CD4-positive, alpha-beta T cell treated with Interleukin-21 for 1 hour (primary cell): ENCODE results near the gene ANK3.

Source experiments
- DNase-seq: peaks from one replicate; pipeline ENCODE4 v3.0.0-alpha.2; 2020

ANK3 gene

DNA sequence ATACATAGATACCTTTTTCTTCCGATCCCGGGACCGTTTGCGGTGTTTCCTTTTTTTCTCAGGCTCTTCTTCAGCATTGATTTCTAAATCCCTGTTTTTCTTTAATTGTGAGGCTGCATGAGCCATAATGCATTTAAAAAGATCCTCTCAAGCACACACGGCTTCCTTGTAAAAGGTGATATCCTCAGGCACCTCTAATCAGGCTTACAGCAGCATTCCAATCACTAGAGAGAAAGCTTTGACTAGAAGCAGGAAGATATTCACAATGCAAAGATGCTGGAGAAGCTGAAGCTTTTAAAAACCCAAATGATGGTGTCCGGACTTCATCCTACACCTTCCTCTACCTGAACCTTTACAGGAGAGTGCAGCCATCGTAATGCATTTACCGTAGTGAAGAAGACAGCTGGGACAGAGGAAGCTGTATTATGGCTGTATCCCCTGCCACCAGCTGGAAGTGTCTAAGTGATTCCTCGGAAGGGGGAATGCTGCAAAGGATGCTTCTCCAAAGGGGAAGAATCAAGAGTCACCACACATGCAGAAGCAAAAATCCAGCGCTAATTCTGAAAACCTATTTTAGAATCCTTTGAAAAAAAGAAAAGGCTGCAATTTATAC, at the start of gene ANK3:
ANK3 (minus strand) TSS at position 463 of the 613 bp plus-strand sequence; CDS start at position 126, 337 bp downstream.
- no peak for DNase-seq

DNA sequence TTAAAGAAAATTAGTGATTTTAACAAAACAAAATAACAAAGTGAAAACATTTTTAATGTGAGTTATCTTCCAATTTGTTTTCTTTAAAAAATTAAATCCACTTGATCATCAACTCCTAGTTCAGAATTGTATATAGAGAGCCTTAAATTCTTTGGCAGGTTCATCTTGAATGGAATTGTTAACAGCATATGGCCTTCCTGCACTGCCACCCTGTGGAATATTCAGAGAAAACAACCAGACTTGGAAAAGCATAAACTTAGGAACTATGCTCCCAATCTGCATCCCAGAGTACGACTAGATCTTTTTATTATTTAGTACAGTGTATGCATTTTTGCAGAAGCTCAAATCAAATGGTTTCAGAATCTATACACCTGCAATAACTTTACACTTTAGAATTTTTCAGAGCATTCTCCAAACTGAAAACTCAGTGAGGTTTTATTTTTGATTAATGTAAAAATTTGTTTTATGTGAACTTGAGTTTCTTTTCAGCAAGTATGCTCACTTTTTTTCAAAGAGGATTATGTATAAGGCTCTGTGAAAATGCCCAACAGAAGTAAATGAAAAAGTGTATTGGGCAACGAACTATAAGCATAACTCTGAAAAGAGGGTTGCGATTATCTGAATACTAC, 44.9 kb upstream of the ANK3 start:
- DNase-seq: peak; percentile 6

DNA sequence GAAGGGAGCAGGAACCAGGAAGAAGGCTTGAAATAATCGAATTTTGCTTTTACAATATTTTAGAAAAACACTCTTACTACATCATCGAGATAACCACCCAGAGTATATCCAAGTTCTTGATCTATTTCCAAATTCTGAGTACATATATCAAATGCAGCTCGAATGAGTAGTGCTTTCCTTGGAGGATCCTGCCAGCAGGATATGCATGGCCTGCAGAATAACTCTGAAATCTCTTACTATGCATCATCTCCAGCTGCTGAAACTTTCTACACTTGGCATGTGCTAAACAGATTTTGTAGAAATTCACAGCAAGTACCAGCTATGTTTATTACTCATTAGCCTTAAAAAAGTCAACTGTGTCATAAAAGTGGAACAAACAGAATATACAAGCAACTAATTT, 44.0 kb upstream of the ANK3 start:
- DNase-seq: no peak

DNA sequence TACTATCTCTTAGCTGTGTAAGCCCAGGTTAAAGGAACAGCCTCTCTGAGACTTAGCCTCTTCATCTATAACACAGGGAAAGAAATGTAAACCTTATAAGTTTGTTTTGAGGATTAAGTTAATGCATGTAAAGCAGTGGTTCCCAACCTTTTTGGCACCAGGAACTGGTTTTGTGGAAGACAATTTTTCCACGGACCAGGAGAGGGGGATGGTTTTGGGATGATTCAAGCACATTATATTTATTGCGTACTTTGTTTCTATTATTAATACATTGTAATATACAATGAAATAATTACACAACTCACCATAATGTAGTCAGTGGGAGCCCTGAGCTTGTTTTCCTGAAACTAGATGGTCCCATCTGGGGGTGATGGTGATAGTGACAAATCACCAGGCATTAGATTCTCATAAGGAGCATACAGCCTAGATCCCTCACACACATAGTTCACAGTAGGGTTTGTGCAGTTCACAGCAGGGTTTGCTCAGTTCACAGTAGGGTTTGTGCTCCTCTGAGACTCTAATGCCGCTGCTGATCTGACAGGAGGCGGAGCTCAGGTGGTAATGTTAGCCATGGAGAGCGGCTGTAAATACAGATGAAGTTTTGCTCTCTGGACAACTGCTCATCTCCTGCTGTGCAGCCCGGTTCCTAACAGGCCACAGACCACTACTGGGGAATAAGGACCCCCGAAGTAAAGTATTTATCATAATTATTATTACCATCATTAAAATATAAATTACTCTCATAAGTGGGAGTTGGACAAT, 41.3 kb upstream of the ANK3 start:
- DNase-seq: no peak

DNA sequence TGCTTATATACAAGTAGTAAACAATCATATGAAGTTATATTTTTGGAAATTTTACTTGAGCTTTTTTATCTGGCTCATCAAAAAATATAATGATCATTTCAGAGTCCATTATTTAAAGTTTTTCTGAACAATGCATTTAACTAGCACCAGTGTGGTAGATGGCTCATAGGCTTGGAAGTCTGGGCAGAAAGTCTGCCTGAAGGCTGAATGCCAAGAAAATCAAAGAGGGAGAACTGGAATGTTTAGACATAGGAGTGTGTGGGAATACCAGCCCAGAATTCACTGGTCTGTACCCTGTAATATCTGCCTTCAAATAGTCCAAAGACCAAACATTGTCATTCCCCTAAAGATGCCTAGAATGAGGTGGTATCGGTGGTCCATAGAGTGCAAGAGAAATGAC, 40.3 kb upstream of the ANK3 start:
- DNase-seq: no peak

DNA sequence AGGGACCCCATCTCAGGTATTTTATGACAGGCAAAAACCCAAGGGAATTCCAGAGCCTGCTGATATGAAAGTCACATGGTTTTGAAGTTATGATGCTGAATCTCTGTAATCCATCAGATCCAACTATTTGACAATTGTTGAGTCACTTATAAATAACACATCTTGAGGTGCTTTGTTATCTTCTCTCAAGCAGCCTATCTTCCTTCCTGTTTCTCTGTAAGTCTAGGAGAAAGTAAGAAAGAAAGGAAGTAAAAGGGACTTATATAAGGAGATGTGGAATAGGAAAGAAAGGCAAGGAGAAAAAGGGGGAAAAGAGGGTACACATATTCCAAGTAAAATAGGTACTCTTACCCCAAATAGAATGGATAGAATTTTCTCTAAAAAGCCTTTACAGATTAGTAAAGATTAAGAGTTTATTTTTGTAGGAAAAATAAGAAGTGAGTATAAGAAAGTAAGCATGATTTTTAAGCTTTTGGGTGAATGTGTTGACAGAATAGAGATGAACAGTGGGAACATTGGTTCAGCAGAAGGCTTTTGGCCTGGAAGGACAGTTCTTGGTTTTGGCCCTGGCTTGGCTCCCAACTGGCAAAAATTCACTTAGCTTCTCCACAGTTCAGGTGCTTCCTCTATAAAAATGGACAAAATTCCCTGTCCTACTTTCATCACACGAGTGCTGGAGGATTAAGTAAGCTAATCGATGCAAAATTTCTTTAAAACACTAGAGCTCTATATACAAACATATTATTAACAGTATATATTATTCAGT, 39.6 kb upstream of the ANK3 start:
- DNase-seq: no peak

DNA sequence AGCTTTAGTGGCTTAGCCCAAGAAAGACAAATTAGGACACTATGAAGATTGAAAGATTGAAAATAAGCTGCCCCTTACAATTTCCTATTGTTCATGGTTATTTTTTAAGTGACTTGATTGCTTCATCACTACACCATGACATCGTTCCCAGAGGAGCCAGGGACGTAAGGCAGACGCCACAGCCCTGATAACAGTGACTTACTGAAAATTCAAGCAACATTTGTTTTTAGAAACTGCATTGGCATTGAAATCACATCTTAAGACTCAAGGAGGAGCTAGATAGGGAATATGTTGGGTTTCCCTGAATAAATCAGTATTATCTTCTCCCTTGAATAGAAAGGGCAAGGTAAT, 38.7 kb upstream of the ANK3 start:
- no peak for DNase-seq

DNA sequence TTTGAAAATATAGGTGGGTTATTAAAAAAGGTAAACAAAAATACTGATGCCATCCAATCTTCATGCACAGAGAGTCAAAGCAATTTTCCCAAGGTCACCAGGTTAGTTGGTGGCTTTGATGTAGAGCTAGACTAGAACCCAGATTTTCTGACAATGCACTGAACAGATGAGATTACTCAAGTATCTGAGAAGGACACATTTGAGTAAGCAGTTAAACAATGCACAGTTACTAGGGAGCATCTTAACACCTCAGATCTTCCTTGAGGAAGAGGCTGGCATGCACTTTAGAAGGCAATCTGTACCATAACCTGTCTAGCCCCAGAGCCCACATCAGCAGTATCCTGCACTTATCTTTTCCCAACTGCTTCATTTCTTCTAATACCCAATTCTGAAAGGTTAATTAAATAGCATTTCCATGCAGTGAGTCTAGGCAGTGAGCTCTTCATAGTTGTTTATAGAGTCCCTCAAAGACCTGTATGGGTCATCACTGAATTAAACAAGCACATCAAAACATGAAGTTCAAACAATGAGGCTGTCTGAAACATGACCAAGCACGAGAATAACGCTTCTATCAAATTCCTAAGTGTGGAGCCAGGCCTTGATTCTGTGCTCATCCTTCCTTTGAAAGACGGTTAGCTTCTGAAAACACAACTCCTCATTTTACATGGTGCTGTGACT, 38.2 kb upstream of the ANK3 start:
- no peak for DNase-seq

DNA sequence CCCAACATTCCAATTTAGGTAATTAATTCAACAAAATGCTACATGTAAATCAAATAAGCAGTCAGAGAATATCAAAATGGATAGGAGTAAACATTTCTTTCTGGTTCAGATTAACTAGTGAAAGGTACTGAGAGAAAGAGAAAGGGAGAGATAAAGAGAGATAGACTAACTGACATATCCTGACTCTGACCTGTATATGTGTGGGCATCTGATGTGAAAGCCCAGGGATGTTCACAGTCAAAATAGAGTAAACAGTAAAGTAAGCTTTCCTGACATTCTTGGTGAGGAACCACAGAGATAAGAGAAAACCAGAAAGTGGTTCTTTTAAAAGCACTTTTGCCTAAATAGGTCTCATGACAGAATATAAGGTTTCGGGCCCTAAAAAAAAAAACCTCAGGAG, 37.5 kb upstream of the ANK3 start:
- DNase-seq: no peak

DNA sequence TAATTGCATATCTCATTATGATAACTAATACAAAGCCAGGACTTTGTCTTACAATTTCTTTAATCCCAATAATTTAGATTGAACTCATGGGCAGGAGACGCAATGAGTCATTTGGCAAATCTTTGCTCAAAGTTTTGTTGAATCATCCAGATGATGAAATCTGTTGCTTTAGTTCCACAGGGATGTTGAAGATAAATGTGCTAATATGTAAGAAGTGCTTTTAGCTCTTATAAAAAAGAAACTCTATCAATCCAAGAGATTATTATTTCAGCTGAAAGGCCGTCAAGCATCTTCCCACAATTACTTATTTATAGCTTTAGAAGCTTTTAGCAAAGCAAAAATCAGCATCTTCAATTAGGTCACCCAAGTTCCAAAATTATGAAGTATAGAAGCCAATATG, 36.8 kb upstream of the ANK3 start:
- DNase-seq: no peak

DNA sequence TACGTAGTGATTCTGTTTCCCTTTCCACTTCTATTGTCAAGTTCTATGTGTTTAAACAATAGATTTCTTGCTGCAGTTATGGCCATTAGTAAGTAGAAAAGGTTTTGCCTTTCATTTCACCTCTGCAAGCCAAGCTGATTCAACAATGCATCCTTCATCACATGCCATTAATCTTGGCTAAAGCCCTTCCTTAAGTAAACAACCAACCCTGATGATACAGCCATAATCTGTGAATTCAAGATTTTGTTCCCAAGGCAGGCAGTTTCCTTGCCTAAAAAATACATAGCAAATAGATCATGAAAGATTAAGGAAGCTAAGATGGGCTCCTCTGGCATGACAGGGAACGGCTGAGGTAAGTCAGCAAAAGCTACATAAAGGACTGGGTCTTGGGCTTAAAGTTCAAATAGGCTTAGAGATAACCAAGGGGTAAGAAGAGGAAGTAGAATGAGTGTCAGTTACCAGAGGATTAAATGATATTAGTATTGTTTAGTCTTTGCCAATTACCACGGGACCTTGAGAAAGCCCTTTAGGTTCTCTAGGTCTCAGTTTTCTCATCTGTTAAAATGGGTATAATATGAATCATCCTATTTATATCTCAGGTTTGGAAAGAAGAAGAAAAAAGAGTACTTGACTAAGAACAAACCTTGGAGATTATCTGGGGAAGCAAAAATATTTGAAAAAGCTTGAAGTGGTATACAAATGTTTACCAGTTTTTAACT, 35.9 kb upstream of the ANK3 start:
- DNase-seq: no peak

DNA sequence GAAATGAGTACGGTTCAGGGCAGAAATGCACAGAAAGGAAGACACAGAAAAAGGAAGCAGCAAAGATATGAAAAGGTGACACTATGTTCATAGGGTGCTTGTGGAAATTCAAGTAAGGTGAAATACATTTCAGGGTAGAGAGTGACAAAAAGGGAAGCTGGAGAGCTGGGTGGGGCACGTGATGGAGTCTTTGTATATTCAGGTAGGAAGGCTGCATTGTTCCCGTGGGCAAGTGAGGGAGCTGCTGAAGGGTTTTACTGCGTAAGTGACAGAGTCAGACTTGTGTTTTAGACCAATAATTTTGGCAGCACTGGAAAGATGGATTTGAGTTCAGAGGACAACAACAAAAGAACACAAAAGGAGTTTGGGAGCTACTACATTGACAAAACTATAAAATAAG, 35.3 kb upstream of the ANK3 start:
- no peak for DNase-seq

DNA sequence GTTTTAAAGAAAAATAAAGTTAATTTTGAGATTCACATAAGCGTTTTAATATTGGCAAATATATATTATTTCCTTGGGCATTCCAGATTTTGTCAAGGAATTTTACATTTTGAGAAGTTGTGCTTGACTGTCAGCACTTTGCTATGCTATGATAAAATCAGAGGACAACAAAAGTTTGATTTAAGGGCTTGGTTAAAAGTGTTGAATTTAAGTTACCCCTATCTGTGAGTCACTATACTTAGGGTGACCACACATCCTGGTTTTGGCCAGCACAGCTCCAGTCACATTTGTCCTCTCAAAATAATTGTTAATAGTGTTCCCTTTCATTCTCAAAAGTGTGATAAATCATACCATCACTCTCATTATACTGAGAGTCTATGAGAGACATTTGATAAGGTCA, 34.2 kb upstream of the ANK3 start:
- no peak for DNase-seq

DNA sequence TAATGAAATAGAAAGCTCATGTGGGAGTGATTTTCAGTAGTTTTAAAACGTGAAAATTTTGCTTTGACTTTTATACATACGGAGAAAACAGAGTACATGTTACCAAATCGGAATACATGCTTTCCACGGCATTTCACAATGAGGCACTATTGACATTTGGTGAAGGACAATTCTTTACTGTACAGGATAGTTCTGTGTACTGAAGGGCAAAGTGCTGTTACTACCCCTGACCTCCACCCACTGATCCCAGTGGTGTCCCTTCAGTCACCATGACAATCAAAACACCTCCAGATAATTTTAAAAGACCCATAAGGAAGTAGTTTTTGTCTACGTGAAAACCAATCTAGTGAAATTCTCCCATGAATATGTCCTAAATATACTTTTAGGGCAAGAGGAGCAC, 33.1 kb upstream of the ANK3 start:
- DNase-seq: no peak

DNA sequence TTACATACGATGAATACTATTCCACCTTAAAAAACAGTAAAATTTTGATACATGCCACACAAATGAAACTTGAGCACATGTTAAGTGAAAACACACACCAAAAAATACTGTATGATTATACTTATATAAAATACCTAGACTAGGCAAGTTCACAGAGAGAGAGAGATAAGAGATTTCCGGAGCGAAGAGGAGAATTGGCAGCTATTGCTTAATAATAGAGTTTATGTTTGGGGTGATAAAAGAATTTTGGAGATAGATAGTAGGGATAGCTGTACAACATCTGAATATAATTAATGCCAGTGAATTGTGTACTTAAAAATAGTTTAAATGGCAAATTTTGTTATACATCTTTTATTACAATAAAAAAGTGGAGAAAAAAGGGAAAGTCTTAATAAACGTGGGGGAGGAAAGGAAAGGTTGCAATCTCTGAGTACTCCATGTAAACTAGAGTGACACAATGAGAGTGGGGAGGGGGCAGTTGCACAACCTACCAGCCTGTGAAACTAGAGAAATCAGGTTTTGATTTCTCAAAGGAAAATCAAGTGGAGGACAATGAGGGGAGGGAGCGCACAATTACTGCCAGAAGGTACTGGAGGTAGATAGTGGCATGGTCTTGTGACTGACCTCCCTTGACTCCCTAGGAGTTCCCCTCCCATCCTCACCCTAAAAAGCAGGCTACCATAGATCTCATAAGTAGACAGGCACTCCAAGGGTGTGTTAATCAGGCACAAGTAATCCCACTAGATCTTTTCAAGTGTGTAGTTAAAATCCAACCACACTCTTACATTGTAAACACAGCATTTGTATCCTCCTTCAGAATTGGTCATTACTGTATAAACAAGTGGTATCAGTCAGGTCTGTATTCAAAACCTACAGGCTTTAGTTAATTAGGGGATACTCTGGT, 31.6 kb upstream of the ANK3 start:
- no peak for DNase-seq

DNA sequence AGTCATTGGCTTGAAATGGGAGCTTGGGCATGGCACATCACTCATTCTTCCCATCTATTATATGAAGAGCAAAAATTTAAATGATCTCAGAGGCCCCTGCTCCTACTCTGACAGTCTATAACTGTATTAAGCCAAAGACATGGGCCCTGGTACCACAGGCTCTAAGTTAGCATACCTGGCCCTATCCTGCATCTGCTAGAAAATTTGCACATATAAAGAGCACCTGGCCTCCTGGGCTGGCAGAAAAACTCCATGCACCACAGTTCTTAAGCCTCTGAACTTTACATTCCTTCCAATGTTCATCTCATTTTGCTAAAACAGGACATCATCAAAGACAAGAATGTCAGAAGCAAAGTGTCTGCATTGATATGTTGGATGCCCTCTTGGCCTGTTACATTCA, 29.6 kb upstream of the ANK3 start:
- no peak for DNase-seq

DNA sequence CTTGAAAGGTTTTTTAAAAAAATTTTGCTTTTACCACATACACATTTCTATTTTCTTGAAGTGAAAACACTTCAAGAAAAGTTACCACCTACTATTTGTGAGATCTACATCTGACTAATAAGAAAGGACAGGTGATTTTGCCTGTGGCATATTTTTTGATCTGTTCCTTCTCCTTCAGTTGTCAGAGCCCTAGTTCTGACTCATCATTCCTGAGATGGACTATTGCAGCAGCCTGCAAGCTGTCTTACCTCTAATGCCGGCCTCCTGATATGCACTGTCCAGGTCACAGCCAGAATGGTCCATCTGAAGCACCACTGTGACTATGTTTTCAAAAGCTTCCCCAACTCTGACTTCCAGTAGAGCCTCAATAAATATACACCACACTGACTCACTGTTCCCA, 28.2 kb upstream of the ANK3 start:
- no peak for DNase-seq

DNA sequence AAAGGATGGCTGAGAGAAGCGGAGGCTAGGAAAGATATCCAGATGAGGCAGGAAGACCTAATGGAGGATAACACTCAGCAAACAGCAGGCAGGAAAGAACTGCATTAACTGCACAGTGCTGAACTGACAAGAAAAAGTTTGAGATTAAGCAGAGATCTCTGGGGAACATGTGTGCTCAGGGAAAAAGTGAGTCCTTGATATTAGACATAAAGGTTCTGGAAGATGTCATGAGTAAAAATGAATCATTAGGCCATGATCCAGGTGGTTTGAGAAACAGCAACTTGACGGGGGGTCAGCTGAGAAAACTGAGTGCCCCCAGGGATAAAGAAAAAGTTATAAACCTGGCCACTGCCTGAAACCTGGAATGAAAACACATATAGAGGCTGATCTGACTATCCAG, 27.3 kb upstream of the ANK3 start:
- no peak for DNase-seq

DNA sequence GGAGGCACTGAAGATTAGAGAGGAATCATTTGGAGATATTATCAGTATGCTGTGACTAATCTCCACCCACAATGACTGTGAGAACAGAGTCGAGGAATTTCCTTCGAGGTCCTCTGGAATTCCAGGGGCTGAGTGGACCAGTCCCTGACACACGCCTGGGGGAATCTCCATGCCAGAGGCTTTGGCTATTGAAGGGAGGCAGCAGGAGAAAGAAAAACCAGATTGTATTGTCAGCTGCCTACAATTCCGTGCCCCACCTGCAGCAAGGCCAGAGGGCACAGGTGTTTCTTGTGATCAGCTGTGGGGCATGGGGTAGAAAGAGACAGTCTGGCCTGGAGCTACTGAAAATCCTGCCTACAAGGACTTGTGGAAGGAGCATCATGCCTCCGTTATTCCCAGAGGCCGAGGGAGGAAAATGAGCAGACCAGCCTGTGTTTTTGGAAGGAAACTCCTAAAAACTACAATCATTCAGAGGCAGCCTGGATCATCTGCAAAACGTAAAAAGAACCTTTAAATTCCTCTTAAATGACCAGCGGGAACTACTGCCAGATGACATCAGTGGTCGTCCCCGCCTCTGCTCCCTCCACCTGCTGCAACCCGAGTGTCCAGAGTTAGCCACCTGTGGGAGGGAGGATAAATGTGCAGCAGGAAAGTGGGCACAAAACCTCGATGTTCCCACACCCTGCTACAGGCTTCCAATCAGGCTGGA, 25.4 kb upstream of the ANK3 start:
- no peak for DNase-seq

DNA sequence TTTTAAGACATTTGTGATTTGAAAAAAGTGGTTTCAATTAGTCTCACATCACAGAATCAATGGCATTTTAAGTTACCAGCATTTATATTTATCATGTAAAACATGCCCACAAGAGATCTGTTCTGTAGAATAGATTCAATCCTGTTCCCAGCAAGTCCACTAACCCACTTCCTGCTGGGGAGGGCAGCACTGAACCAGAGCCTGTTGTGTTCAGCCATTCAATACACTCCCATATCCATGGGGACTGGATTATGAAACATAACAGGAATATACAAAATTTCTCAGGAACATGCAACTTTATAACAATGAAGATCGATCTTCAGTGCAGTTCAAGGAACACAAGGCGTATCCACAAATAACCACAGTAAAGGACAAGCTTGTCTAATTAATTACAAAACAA, 24.4 kb upstream of the ANK3 start:
- DNase-seq: no peak
